HEK293 (cell line): Measurements from ENCODE around the gene ZNF821.
A peak's percentile ranks its signal among the peaks of the same experiment; 100 is the strongest.
"Not testable (repeated sequence)": the region's sequence is repeated elsewhere in the genome, so short reads cannot be mapped to it uniquely, and the experiment has no call there.

Experiments
- CTCF ChIA-PET: fragments of 350-600 bp; formaldehyde crosslinking; extraction: SDS; loops from one replicate; lab custom pipeline; 2021; ENCODE audit warnings: antibody characterized with exemption; lab: Yijun Ruan, JAX
- POLR2A ChIA-PET: fragments of 300-600 bp; formaldehyde crosslinking; extraction: SDS; loops from one replicate; lab custom pipeline; 2020; ENCODE audit warnings: antibody characterized with exemption, inconsistent platforms; lab: Yijun Ruan, JAX
- H3K27ac ChIP-seq: fragments of 200-500 bp; sonication (Bioruptor generic); 2 replicates; pipeline ENCODE4 v1.5.1; 2014; ENCODE audit warnings: low read depth, low read length, control low read depth, inconsistent platforms; ENCODE audit errors: extremely low read depth
- H3K36me3 ChIP-seq, 2 experiments: fragments of 200-500 bp in 1 of 2; sonication (Bioruptor generic) in 1 of 2; 1 replicate in 1 of 2; 2 replicates in 1 of 2; pipeline ENCODE4 v1.5.1; 2014 to 2017; ENCODE audit warnings: inconsistent platforms in 2 of 2, low read length in 2 of 2; ENCODE audit not compliant: control insufficient read depth in 2 of 2, insufficient read depth in 1 of 2
- H3K4me1 ChIP-seq: fragments of 200-500 bp; sonication (Bioruptor generic); 2 replicates; pipeline ENCODE4 v1.5.1; 2014; ENCODE audit warnings: mild to moderate bottlenecking, low read length, inconsistent platforms; ENCODE audit not compliant: control insufficient read depth, insufficient read depth
- H3K4me3 ChIP-seq: 2 replicates; pipeline ENCODE4 v1.5.1; 2011; ENCODE audit warnings: low read depth, mild to moderate bottlenecking, control low read depth, low read length, moderate library complexity
- H3K9me3 ChIP-seq: fragments of 200-500 bp; sonication (Bioruptor generic); 2 replicates; pipeline ENCODE4 v1.5.1; 2014; ENCODE audit warnings: low read depth, low read length, inconsistent platforms; ENCODE audit not compliant: control insufficient read depth, insufficient read depth
- GLIS1 ChIP-seq: fragments of 450-650 bp; formaldehyde crosslinking; IDR thresholded peaks from 2 replicates; pipeline ENCODE4 v1.5.1; 2016; ENCODE audit warnings: missing biosample characterization, missing genetic modification characterization
- HOXD13 ChIP-seq: sonication (generic); formaldehyde crosslinking; IDR thresholded peaks from 2 replicates; pipeline ENCODE4 v1.8.0; 2022; ENCODE audit warnings: missing genetic modification reagents, borderline replicate concordance
- YY2 ChIP-seq: fragments of 450-650 bp; formaldehyde crosslinking; IDR thresholded peaks from 2 replicates; pipeline ENCODE4 v1.5.1; 2016; ENCODE audit warnings: missing biosample characterization, missing genetic modification characterization
- ZFP37 ChIP-seq: fragments of 450-650 bp; formaldehyde crosslinking; IDR thresholded peaks from 2 replicates; pipeline ENCODE4 v1.5.1; 2016; ENCODE audit warnings: missing biosample characterization, missing genetic modification characterization
- ZNF121 ChIP-seq: fragments of 450-650 bp; formaldehyde crosslinking; IDR thresholded peaks from 2 replicates; pipeline ENCODE4 v1.5.1; 2016; ENCODE audit warnings: missing biosample characterization, missing genetic modification characterization
- ZNF266 ChIP-seq: fragments of 450-650 bp; formaldehyde crosslinking; IDR thresholded peaks from 2 replicates; pipeline ENCODE4 v1.5.1; 2016; ENCODE audit warnings: missing biosample characterization, missing genetic modification characterization, low read depth
- ZNF335 ChIP-seq: fragments of 450-650 bp; formaldehyde crosslinking; conservative IDR thresholded peaks from 2 replicates; pipeline ENCODE4 v1.5.1; 2016; ENCODE audit warnings: missing biosample characterization, missing genetic modification characterization
- ZNF548 ChIP-seq: fragments of 450-650 bp; formaldehyde crosslinking; IDR thresholded peaks from 2 replicates; pipeline ENCODE4 v1.5.1; 2016; ENCODE audit warnings: missing biosample characterization, missing genetic modification characterization
- ZNF645 ChIP-seq: fragments of 450-650 bp; formaldehyde crosslinking; IDR thresholded peaks from 2 replicates; pipeline ENCODE4; 2016; ENCODE audit warnings: missing biosample characterization, missing genetic modification characterization
- ZXDB ChIP-seq: fragments of 450-650 bp; formaldehyde crosslinking; IDR thresholded peaks from 2 replicates; pipeline ENCODE4 v1.5.1; 2016; ENCODE audit warnings: missing biosample characterization, missing genetic modification characterization
- TF ChIP-seq, protein P1 (sequence below): fragments of 450-650 bp; formaldehyde crosslinking; IDR thresholded peaks from 2 replicates; pipeline ENCODE4 v1.5.1; 2016; ENCODE audit warnings: missing biosample characterization, missing genetic modification characterization

The ZNF821 gene

DNA sequence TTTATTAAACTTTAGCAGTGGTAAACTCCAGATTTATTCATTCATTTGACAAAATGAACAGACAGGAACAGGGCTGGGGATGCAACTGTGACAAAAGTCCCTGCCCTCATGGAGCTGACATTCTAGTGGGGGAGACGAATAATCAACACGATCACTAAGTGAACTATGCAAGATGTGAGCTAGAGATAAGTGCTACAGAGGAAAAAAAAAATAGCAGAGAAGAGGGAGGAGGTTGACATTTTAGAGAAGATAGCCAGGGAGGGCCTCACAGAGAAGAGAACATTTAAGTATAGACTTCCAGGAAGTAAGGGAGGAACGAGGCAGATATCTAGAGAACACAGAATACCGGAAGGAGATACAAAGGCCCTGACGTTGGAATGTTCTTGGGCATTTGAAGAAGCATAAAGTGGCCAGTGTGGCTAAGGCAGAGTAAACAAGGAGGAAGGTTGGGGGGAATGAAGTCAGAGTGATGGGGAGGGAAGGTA lies 57.4 kb downstream of the ZNF821 start:
- H3K27ac ChIP-seq, result no peak overlapping the region
- ChIA-PET CTCF (no interaction called here), POLR2A (no interaction called here)
- H3K9me3 ChIP-seq, result no peaks in the 10 kb centered on the region
- no peaks in the 10 kb centered on the region for H3K36me3 ChIP-seq
- no peaks in the 10 kb centered on the region for H3K4me1 ChIP-seq
- no peak overlapping the region for H3K4me3 ChIP-seq
- TF ChIP-seq YY2 (tag by site-specific recombination), result no peak
- TF ChIP-seq ZFP37 (tag by site-specific recombination), result no peak
- no peak for TF ChIP-seq HOXD13 (CRISPR knock-in tag)
- no peak for TF ChIP-seq ZNF266 (tag by site-specific recombination)
- TF ChIP-seq GLIS1, result no peak
- TF ChIP-seq ZNF548 (tag by site-specific recombination), result no peak
- no peak for TF ChIP-seq ZXDB
- TF ChIP-seq ZNF335, result no peak

GRCh38 chr16:71817155-71817500 lies 66.9 kb downstream of the ZNF821 start:
- H3K9me3 ChIP-seq, H3K4me3 ChIP-seq, H3K4me1 ChIP-seq, CTCF ChIA-PET, H3K27ac ChIP-seq, H3K36me3 ChIP-seq: not testable (repeated sequence)
- POLR2A ChIA-PET, result interaction anchor here (1.1 kb wide), 1 partner anchor 8 kb away, joined by 3 read pairs; the partner anchor contains the start of gene AP1G1
- TF ChIP-seq ZNF121 (tag by site-specific recombination), result peak; percentile 30; the same call in 1 of the 2 replicates

DNA sequence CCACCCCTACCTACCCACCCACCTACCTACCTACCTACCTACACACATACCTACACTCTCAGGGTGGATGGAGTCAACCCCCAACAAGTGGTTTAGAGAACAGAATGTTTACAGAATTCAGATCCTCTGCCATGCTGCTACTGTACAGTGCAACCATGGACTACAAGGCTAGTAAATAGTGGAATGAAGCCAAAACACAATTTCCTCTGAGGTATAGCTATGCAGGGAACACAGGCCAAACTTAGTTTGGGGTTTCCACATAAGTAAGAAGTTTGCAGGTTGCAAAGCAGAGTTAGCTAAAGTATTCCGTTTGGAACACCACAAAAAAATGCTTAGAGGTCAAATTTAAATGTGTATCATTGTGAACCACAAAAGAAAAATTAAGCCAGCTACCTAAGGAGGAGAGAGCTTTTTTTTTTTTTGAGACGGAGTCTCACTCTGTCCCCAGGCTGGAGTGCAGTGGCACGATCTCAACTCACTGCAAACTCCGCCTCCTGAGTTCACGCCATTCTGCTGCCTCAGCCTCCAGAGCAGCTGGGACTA lies 72.7 kb downstream of the ZNF821 start:
- ChIA-PET CTCF (no interaction called here), POLR2A (no interaction called here)

DNA sequence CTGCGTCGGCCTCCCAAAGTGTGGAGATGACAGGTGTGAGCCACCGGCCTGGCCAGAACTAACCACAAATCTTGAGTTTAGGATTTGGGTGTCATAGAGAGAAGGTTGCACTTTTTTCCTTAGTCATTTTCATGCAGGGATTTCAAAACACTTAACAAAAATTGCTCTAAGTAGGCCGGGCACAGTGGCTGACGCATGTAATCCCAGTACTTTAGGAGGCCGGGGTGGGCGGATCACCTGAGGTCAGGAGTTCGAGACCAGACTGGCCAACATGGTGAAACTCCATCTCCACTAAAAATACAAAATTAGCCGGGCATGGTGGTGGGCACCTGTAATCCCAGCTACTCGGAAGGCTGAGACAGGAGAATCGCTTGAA lies 73.8 kb downstream of the ZNF821 start:
- H3K4me1 ChIP-seq, H3K27ac ChIP-seq, H3K4me3 ChIP-seq, H3K9me3 ChIP-seq, POLR2A ChIA-PET: not testable (repeated sequence)
- peaks cover 4 to 10% of the 10 kb centered on the region in 2 experiments for H3K36me3 ChIP-seq
- CTCF ChIA-PET, result interaction anchor here (0.7 kb wide), 1 partner anchor 121 kb away, joined by 6 read pairs; no protein-coding TSS in a partner anchor

More for the DNA sequence above, 72.7 kb downstream of the ZNF821 start:
- no peak overlapping the region for H3K27ac ChIP-seq
- H3K4me3 ChIP-seq, result no peak overlapping the region
- TF ChIP-seq ZNF645, result no peak
- TF ChIP-seq, protein P1, sequence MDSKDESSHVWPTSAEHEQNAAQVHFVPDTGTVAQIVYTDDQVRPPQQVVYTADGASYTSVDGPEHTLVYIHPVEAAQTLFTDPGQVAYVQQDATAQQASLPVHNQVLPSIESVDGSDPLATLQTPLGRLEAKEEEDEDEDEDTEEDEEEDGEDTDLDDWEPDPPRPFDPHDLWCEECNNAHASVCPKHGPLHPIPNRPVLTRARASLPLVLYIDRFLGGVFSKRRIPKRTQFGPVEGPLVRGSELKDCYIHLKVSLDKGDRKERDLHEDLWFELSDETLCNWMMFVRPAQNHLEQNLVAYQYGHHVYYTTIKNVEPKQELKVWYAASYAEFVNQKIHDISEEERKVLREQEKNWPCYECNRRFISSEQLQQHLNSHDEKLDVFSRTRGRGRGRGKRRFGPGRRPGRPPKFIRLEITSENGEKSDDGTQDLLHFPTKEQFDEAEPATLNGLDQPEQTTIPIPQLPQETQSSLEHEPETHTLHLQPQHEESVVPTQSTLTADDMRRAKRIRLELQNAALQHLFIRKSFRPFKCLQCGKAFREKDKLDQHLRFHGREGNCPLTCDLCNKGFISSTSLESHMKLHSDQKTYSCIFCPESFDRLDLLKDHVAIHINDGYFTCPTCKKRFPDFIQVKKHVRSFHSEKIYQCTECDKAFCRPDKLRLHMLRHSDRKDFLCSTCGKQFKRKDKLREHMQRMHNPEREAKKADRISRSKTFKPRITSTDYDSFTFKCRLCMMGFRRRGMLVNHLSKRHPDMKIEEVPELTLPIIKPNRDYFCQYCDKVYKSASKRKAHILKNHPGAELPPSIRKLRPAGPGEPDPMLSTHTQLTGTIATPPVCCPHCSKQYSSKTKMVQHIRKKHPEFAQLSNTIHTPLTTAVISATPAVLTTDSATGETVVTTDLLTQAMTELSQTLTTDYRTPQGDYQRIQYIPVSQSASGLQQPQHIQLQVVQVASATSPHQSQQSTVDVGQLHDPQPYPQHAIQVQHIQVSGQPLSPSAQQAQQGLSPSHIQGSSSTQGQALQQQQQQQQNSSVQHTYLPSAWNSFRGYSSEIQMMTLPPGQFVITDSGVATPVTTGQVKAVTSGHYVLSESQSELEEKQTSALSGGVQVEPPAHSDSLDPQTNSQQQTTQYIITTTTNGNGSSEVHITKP (tag by site-specific recombination), result peak; percentile 68
- H3K4me1 ChIP-seq, result peaks cover 8% of the 10 kb centered on the region
- H3K9me3 ChIP-seq, result no peaks in the 10 kb centered on the region
- peaks cover 2 to 7% of the 10 kb centered on the region in 2 experiments for H3K36me3 ChIP-seq
